H1 (cell line): ENCODE data around the gene AMZ1. TPM values are rescaled to one million over a fixed set of nuclear protein-coding genes. Genes with fewer than 3 reads are reported as not detected.

Experiments
- ATF2 ChIP-seq: IDR thresholded peaks from 2 replicates; pipeline ENCODE4 v1.6.1; 2012; ENCODE audit warnings: low read length, inconsistent platforms
- CREB1 ChIP-seq: IDR thresholded peaks from 2 replicates; pipeline ENCODE4 v1.6.1; 2012; ENCODE audit warnings: inconsistent platforms
- SUZ12 ChIP-seq: fragments of 200-600 bp; sonication (generic); IDR thresholded peaks from 2 replicates; pipeline ENCODE4 v1.6.1; 2012; ENCODE audit warnings: mild to moderate bottlenecking, inconsistent platforms, low read length, moderate library complexity, mixed read lengths
- ZNF274 ChIP-seq: IDR thresholded peaks from 2 replicates; pipeline ENCODE4 v1.7.0; 2012; ENCODE audit warnings: low read length, borderline replicate concordance; ENCODE audit errors: extremely low read depth
- polyA plus RNA-seq, 7 experiments: library from polyadenylated mRNA; depleted of rRNA in 3 of 7; stranded (reverse) in 5 of 7; unstranded in 2 of 7; fragments of >200 nt in 5 of 7; fragments of 200-250 nt in 2 of 7; gene quantifications; 1 replicate in 5 of 7; 2 replicates in 1 of 7; 4 replicates in 1 of 7; pipeline versions ENCODE4 v1.2.1 to v1.2.3, GENCODE V29; 2011 to 2013; ENCODE audit warnings: missing spikeins in 2 of 7, mixed read lengths in 2 of 7
- total RNA-seq: library from RNA; stranded (reverse); fragmentation: NEBNext Ultra II Directional; extraction: Animal tissue kit (Norgen Biotek cat#: 25700); gene quantifications from 2 replicates; pipeline ENCODE4 v1.2.1, GENCODE V29; 2021

The AMZ1 gene
- total and polyA plus RNA-seq, 2 of the 8 experiments (the other 6 are each of a cell fraction or from before 2014, with no cell fraction given), result 0.59 to 1.4 TPM

- no peak for TF ChIP-seq ATF2
- TF ChIP-seq CREB1, result no peak
- no peak for TF ChIP-seq ZNF274
- TF ChIP-seq SUZ12, result no peak
Observed at GRCh38 chr7:2706685-2707126, 18.7 kb downstream of the AMZ1 start (continued).
